Measurements from ENCODE around the gene CXorf66.
A peak's percentile ranks its signal among the peaks of the same experiment; 100 is the strongest.

Gene CXorf66

GRCh38 chrX:139932901-139933796, 32.2 kb downstream of the CXorf66 start, which contains the start of gene ATP11C:
TSS of gene ATP11C (minus strand) at chrX:139933053. CDS start at chrX:139932042, 1,011 bp downstream.
- Histone ChIP-seq H3K4me3 (peak within 1 kb of the TSS; percentile 94), H3K27ac (peak within 1 kb of the TSS; percentile 85 to 99)
- TF ChIP-seq CTCF (IDR thresholded peaks at IDR 0.05): no peak
- peak; percentile 90 for DNase-seq (ENCODE audit: low spot score)

- H3K27ac ChIP-seq: peak overlapping the region; percentile 85 to 99
- TF ChIP-seq CTCF (IDR thresholded peaks at IDR 0.05): no peak
- peak; percentile 76 for DNase-seq (ENCODE audit: low spot score)
- H3K4me3 ChIP-seq: peak overlapping the region; percentile 94
Observed at GRCh38 chrX:139932073-139932900, 33.0 kb downstream of the CXorf66 start.

GRCh38 chrX:139931646-139932072, 33.7 kb downstream of the CXorf66 start:
- Histone ChIP-seq H3K4me3 (peak overlapping the region; percentile 94), H3K27ac (peak overlapping the region; percentile 85 to 99)
- DNase-seq (ENCODE audit: low spot score): no peak
- no peak for TF ChIP-seq CTCF (IDR thresholded peaks at IDR 0.05)

- peak overlapping the region; percentile 94 for H3K4me3 ChIP-seq
- no peak for DNase-seq (ENCODE audit: low spot score)
- H3K27ac ChIP-seq: peak overlapping the region in 1 of 2 donors; percentile 99
- no peak for TF ChIP-seq CTCF (IDR thresholded peaks at IDR 0.05)
Observed at GRCh38 chrX:139930916-139931645, 34.2 kb downstream of the CXorf66 start.

- TF ChIP-seq CTCF (IDR thresholded peaks at IDR 0.05): no peak
- no peak overlapping the region for H3K27ac ChIP-seq
- peak overlapping the region; percentile 94 for H3K4me3 ChIP-seq
- DNase-seq (ENCODE audit: low spot score): no peak
Observed at GRCh38 chrX:139930401-139930800, 34.9 kb downstream of the CXorf66 start.

- no peak for DNase-seq (ENCODE audit: low spot score)
- Histone ChIP-seq H3K4me3 (no peak overlapping the region), H3K27ac (no peak overlapping the region)
- no peak for TF ChIP-seq CTCF (IDR thresholded peaks at IDR 0.05)
Observed at GRCh38 chrX:139929876-139930275, 35.4 kb downstream of the CXorf66 start.

Measured in coronary artery (tissue), 2 donors.